ENCODE measurements around the gene ACOD1. TPM values are rescaled to one million over a fixed set of nuclear protein-coding genes. Genes with fewer than 3 reads are reported as not detected.

ACOD1 gene
- total RNA-seq, 4 donors from 2014 or later = not detected

DNA sequence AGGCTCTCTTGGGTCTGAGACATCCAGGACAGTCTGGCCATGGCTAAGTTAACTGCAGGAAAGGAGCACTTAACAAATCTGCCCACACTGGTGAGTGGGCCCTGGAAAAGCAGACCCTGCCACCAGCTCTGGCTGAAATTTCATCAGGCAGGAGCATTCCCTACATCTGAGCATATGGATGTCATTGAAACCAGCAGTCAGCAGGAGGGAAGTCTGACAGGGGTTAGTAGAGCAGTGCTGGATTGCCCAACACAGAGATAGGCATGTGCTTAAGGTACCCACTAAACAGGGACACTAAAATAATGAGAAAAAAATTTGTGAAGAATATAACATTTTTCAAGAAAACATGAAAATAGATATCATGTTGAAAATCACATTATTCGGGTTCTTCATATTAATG, 13.6 kb upstream of the ACOD1 start:
- H3K27ac ChIP-seq = no peak overlapping the region
- H3K4me1 ChIP-seq = no peaks in the 10 kb centered on the region
- 93 to 97% methylated on average over 1 of the region's 1 CpG for WGBS, 2 donors
- TF ChIP-seq, protein P1, sequence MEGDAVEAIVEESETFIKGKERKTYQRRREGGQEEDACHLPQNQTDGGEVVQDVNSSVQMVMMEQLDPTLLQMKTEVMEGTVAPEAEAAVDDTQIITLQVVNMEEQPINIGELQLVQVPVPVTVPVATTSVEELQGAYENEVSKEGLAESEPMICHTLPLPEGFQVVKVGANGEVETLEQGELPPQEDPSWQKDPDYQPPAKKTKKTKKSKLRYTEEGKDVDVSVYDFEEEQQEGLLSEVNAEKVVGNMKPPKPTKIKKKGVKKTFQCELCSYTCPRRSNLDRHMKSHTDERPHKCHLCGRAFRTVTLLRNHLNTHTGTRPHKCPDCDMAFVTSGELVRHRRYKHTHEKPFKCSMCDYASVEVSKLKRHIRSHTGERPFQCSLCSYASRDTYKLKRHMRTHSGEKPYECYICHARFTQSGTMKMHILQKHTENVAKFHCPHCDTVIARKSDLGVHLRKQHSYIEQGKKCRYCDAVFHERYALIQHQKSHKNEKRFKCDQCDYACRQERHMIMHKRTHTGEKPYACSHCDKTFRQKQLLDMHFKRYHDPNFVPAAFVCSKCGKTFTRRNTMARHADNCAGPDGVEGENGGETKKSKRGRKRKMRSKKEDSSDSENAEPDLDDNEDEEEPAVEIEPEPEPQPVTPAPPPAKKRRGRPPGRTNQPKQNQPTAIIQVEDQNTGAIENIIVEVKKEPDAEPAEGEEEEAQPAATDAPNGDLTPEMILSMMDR (IDR thresholded peaks at IDR 0.05) = no peak
- TF ChIP-seq POLR2A (IDR thresholded peaks at IDR 0.05) = no peak
- H3K36me3 ChIP-seq = no peaks in the 10 kb centered on the region
- H3K27me3 ChIP-seq = no peaks in the 10 kb centered on the region
- no peaks in the 10 kb centered on the region for H3K9me3 ChIP-seq
- intact Hi-C loops (cut with DNase I) = no loop called here
- no peak for DNase-seq
- H3K4me3 ChIP-seq (replicated peaks in 1 of 3) = no peak overlapping the region

DNA sequence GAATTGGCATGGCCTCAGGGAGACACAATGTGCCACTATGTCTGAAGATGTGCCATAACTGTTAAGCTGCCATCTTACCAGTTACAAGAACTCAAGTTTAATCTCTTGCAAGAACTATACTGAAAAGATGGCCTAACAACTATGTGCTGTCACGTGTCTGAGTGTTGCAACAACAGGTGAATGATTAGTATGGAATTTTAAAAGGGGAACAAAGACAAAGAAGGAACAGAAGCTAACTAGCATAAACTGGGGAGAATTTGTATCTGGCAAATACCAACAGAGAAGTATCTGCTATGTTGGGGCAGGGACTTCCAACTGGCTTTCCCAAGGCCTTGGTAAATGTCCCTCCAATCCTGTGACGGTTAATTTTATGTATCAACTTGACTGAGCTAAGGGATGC, 11.5 kb upstream of the ACOD1 start:
- DNase-seq = no peak
- Histone ChIP-seq H3K4me1 (no peaks in the 10 kb centered on the region), H3K27me3 (no peaks in the 10 kb centered on the region), H3K27ac (no peak overlapping the region), H3K4me3 (replicated peaks in 1 of 3) (no peak overlapping the region), H3K36me3 (no peaks in the 10 kb centered on the region), H3K9me3 (no peaks in the 10 kb centered on the region)
- WGBS, 2 donors = 86 to 93% methylated on average over 2 of the region's 2 CpGs
- intact Hi-C loops (cut with DNase I) = no loop called here
- TF ChIP-seq POLR2A (IDR thresholded peaks at IDR 0.05) = no peak
- TF ChIP-seq, protein P1 (IDR thresholded peaks at IDR 0.05) = no peak

DNA sequence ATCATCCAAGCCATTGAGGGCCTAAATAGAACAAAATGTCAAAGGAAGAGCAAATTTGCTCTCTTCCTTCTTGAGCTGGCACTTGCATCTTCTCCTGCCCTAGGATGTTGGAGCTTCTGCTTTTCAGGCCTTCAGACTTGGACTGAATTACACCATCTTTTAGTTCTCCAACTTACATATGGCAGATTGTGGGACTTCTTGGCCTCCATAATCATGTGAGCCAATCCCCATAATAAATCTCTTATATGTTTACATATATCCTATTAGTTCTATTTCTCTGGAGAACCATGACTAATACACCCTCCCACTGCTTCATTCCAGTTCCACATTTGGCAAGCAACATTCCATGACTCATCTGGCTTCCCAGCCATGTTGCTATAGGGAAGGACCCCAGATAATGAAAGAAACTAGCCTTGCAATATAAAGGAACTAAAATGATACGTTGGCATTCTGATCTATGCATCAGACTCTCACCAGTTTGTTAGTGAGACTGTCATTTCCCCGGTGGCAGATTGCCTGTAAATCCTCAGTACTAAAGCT, 11.0 kb upstream of the ACOD1 start:
- WGBS, 2 donors = 70 to 89% methylated on average over 2 of the region's 2 CpGs
- TF ChIP-seq, protein P1 (IDR thresholded peaks at IDR 0.05) = no peak
- TF ChIP-seq POLR2A (IDR thresholded peaks at IDR 0.05) = no peak

DNA sequence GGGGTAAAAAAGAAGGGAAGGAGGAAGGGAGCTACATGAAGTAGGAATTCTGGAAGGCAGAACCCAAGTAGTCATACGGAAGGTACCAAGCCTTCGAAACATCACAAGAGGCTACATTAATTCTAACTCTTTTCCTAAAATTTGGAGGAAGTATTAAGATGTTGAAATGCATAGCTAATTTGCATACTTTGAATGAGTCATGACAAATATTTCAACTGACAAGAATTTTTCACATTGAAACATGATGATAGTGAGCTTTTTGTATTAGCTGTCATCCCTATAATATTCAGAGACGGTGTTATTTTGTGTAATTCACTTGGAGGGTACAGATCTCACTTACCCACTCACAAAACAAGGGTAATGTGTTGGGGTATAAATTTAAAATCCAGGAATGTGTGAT, 9.1 kb upstream of the ACOD1 start:
- no peaks in the 10 kb centered on the region for H3K27me3 ChIP-seq
- H3K27ac ChIP-seq = no peak overlapping the region
- no peaks in the 10 kb centered on the region for H3K9me3 ChIP-seq
- no peak for DNase-seq
- intact Hi-C loops (cut with DNase I) = no loop called here
- WGBS, 2 donors = 91 to 93% methylated on average over 3 of the region's 3 CpGs
- H3K4me1 ChIP-seq = no peaks in the 10 kb centered on the region
- H3K36me3 ChIP-seq = no peaks in the 10 kb centered on the region
- TF ChIP-seq, protein P1 (IDR thresholded peaks at IDR 0.05) = no peak
- no peak for TF ChIP-seq POLR2A (IDR thresholded peaks at IDR 0.05)
- H3K4me3 ChIP-seq (replicated peaks in 1 of 3) = no peak overlapping the region

More for the DNA sequence above, 11.0 kb upstream of the ACOD1 start:
- Histone ChIP-seq H3K27ac (no peak overlapping the region), H3K27me3 (no peaks in the 10 kb centered on the region), H3K4me3 (replicated peaks in 1 of 3) (no peak overlapping the region), H3K9me3 (no peaks in the 10 kb centered on the region), H3K36me3 (no peaks in the 10 kb centered on the region), H3K4me1 (no peaks in the 10 kb centered on the region)
- no peak for DNase-seq
- intact Hi-C loops (cut with DNase I) = no loop called here

DNA sequence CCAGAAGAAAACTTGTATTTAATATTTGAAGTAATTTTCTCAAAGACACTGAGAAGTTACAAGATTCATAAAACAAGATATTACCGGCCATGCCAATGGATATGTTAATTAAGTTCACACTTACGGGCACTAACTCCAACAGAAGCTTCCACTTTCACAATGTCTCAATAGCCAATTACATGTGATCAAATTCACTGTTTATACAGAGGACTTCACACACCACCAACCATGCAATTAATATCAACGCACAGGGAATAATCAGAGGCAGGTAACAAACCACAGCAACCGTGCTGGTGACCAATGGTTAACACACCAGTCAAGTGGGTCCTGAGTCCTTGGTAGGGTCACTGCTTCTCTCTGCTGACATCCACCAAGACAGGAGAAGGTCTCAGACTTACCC, 5.9 kb upstream of the ACOD1 start:
- Histone ChIP-seq H3K27ac (no peak overlapping the region), H3K4me1 (no peaks in the 10 kb centered on the region), H3K4me3 (replicated peaks in 1 of 3) (no peak overlapping the region), H3K27me3 (no peaks in the 10 kb centered on the region), H3K9me3 (no peaks in the 10 kb centered on the region), H3K36me3 (no peaks in the 10 kb centered on the region)
- intact Hi-C loops (cut with DNase I) = no loop called here
- WGBS, 2 donors = 60 to 74% methylated on average over 4 of the region's 4 CpGs
- no peak for DNase-seq
- TF ChIP-seq, protein P1 (IDR thresholded peaks at IDR 0.05) = no peak
- no peak for TF ChIP-seq POLR2A (IDR thresholded peaks at IDR 0.05)

Measured in thyroid gland (tissue), 4 donors.